HepG2 (cell line): ENCODE results near the gene CASP1. TPM values are rescaled to one million over a fixed set of nuclear protein-coding genes. Genes with fewer than 3 reads are reported as not detected.

Experiments
- ATAC-seq: fragments of 200-7000 bp; cut with Tn5 transposase; 3 replicates; pipeline ENCODE4 v1.9.1; 2020; ENCODE audit warnings: mild to moderate bottlenecking, moderate library complexity
- Bru-seq: library from RNA; stranded (reverse); fragments of 400-500 nt; gene quantifications from one replicate; lab custom pipeline; 2021; lab: Mats Ljungman, UMichigan
- BruChase-seq, 2 experiments: library from RNA; stranded (reverse); fragments of 400-500 nt; gene quantifications; one replicate each; lab custom pipeline; 2021; lab: Mats Ljungman, UMichigan
- BruUV-seq: library from RNA; stranded (reverse); fragments of 400-500 nt; replicated peaks from 2 replicates; lab custom pipeline; 2021; lab: Mats Ljungman, UMichigan
- CTCF ChIA-PET: fragments of 300-600 bp; formaldehyde crosslinking; extraction: SDS; loops from one replicate; lab custom pipeline; 2021; ENCODE audit warnings: low total read pairs, inconsistent platforms, low intra/inter-chr PET ratio; lab: Yijun Ruan, JAX
- POLR2A ChIA-PET: fragments of 350-600 bp; sonication (Branson Sonifier 250); formaldehyde crosslinking; loops from one replicate; lab custom pipeline; 2020; ENCODE audit warnings: antibody characterized with exemption, inconsistent platforms; lab: Yijun Ruan, JAX
- DNase-seq: peaks from one replicate; pipeline ENCODE4 v3.0.0-alpha.2; 2015; ENCODE audit warnings: low spot score
- FAIRE-seq: peaks from 3 replicates; lab custom pipeline; 2011; peaks lifted over from hg19 to GRCh38; lab: Jason Lieb, UNC
- H2AFZ ChIP-seq: one replicate; pipeline ENCODE4 v1.6.1; 2011; ENCODE audit warnings: low read length, inconsistent platforms
- H3K27ac ChIP-seq: fragments of 300-600 bp; 3 replicates; pipeline ENCODE4 v1.8.0; 2011; ENCODE audit warnings: mixed run types, mild to moderate bottlenecking, mixed read lengths, low read length, inconsistent platforms; ENCODE audit not compliant: insufficient read depth; ENCODE audit errors: extremely low read length
- H3K27me3 ChIP-seq, 2 experiments: fragments of 200-600 bp in 1 of 2; 2 replicates in 1 of 2; 3 replicates in 1 of 2; pipeline versions ENCODE4 v1.6.0 to v1.8.0; 2011; ENCODE audit warnings: low read length in 2 of 2, mild to moderate bottlenecking in 2 of 2, moderate library complexity in 2 of 2, inconsistent platforms in 1 of 2; ENCODE audit not compliant: insufficient read depth in 2 of 2, control insufficient read depth in 1 of 2
- H3K36me3 ChIP-seq, 2 experiments: fragments of 200-600 bp in 1 of 2; replicated peaks in 1 of 2; 2 replicates in 1 of 2; 3 replicates in 1 of 2; pipeline versions ENCODE4 v1.5.1 to v1.8.0; 2011; ENCODE audit warnings: low read length in 2 of 2, inconsistent platforms in 1 of 2; ENCODE audit not compliant: insufficient read depth in 2 of 2, control insufficient read depth in 1 of 2
- H3K4me1 ChIP-seq: 2 replicates; pipeline ENCODE4 v1.5.1; 2012; ENCODE audit warnings: low read length, inconsistent platforms; ENCODE audit not compliant: insufficient read depth
- H3K4me2 ChIP-seq: 2 replicates; pipeline ENCODE4 v1.6.0; 2011; ENCODE audit warnings: low read depth, low read length, inconsistent platforms
- H3K4me3 ChIP-seq, 3 experiments: fragments of 200-600 bp in 1 of 3; sonication (generic), shearing (Covaris generic) in 1 of 3; replicated peaks in 1 of 3; 2 replicates each; pipeline ENCODE4 v1.5.1; 2011 to 2016; ENCODE audit warnings: low read length in 3 of 3, inconsistent platforms in 2 of 3, low read depth in 2 of 3, mild to moderate bottlenecking in 2 of 3, control low read depth in 1 of 3, mixed read lengths in 1 of 3; ENCODE audit not compliant: insufficient read depth in 1 of 3
- H3K79me2 ChIP-seq: one replicate; pipeline ENCODE4 v1.6.1; 2011; ENCODE audit warnings: low read length, inconsistent platforms; ENCODE audit not compliant: insufficient read depth
- H3K9ac ChIP-seq: 2 replicates; pipeline ENCODE4 v1.6.0; 2011; ENCODE audit warnings: mild to moderate bottlenecking, low read depth, low read length, inconsistent platforms; ENCODE audit not compliant: insufficient read depth
- H3K9me3 ChIP-seq: 2 replicates; pipeline ENCODE4 v1.5.1; 2012; ENCODE audit warnings: mild to moderate bottlenecking, low read length
- H4K20me1 ChIP-seq: 2 replicates; pipeline ENCODE4 v1.6.0; 2011; ENCODE audit warnings: inconsistent platforms, mild to moderate bottlenecking, low read length, moderate library complexity; ENCODE audit not compliant: insufficient read depth
- EHMT2 ChIP-seq: fragments of 200-600 bp; sonication (generic); IDR thresholded peaks from 2 replicates; pipeline ENCODE4 v1.7.0; 2017; ENCODE audit warnings: antibody characterized with exemption, low read depth, low read length, borderline replicate concordance
- EP300 ChIP-seq, 3 experiments: sonication (generic) in 1 of 3; formaldehyde crosslinking in 1 of 3; IDR thresholded peaks; 2 replicates each; pipeline versions ENCODE4 v1.5.1 to v1.6.1; 2011 to 2020; ENCODE audit warnings: low read depth in 2 of 3, low read length in 2 of 3, borderline replicate concordance in 1 of 3, improper control_type of control experiment in 1 of 3, mild to moderate bottlenecking in 1 of 3, missing genetic modification reagents in 1 of 3, moderate library complexity in 1 of 3
- MBD4 ChIP-seq: IDR thresholded peaks from 2 replicates; pipeline ENCODE4 v1.6.1; 2012; ENCODE audit warnings: low read length, inconsistent platforms, borderline replicate concordance
- MNT ChIP-seq: fragments of 450-650 bp; IDR thresholded peaks from 2 replicates; pipeline ENCODE4 v1.6.1; 2016
- MXI1 ChIP-seq: IDR thresholded peaks from 3 replicates; pipeline ENCODE4 v1.6.1; 2012; ENCODE audit warnings: low read depth, low read length, inconsistent platforms, borderline replicate concordance
- SALL2 ChIP-seq: sonication (generic); formaldehyde crosslinking; IDR thresholded peaks from 2 replicates; pipeline ENCODE4 v1.8.1; 2023; ENCODE audit warnings: mild to moderate bottlenecking, missing genetic modification reagents, inconsistent platforms
- SP4 ChIP-seq: sonication (generic); formaldehyde crosslinking; IDR thresholded peaks from 2 replicates; pipeline ENCODE4 v1.8.1; 2023; ENCODE audit warnings: mild to moderate bottlenecking, missing genetic modification reagents
- TARDBP ChIP-seq: sonication (generic); formaldehyde crosslinking; IDR thresholded peaks from 2 replicates; pipeline ENCODE4 v1.8.0; 2022; ENCODE audit warnings: mild to moderate bottlenecking, missing genetic modification reagents
- TBX3 ChIP-seq: fragments of 450-650 bp; IDR thresholded peaks from 2 replicates; pipeline ENCODE4 v1.6.1; 2017; ENCODE audit warnings: antibody characterized with exemption, mild to moderate bottlenecking, inconsistent platforms, borderline replicate concordance
- THYN1 ChIP-seq: sonication (generic); formaldehyde crosslinking; IDR thresholded peaks from 2 replicates; pipeline ENCODE4 v1.8.1; 2023; ENCODE audit warnings: low read depth, mild to moderate bottlenecking, moderate library complexity, missing genetic modification reagents, borderline replicate concordance
- ZEB1 ChIP-seq: IDR thresholded peaks from 2 replicates; pipeline ENCODE4 v1.6.1; 2012; ENCODE audit warnings: mild to moderate bottlenecking, low read depth, inconsistent platforms; ENCODE audit not compliant: insufficient replicate concordance
- ZNF547 ChIP-seq: sonication (generic); formaldehyde crosslinking; IDR thresholded peaks from 2 replicates; pipeline ENCODE4 v1.5.1; 2020; ENCODE audit warnings: mild to moderate bottlenecking, missing genetic modification reagents
- ZNF598 ChIP-seq: sonication (generic); formaldehyde crosslinking; IDR thresholded peaks from 2 replicates; pipeline ENCODE4 v1.5.1; 2020; ENCODE audit warnings: mild to moderate bottlenecking, missing genetic modification reagents, borderline replicate concordance
- WGBS: methylation state at CpG from one replicate; pipeline ENCODE4 v1.1.6; 2017; ENCODE audit warnings: low lambda C conversion rate; 5-methylcytosine and 5-hydroxymethylcytosine counted together
- in situ Hi-C: cut with HindIII; loops from 2 replicates; pipeline ENCODE4 v1.10.0; 2017; ENCODE audit warnings: low pct_unique_long_range_greater_than_20kb; ENCODE audit not compliant: extremely low pct_ligation_motif_present
- intact Hi-C: fragments of 100-400 bp; cut with micrococcal nuclease; formaldehyde crosslinking; loops from one replicate; pipeline ENCODE4 v1.10.0; 2022; ENCODE audit not compliant: unreplicated experiment
- long read RNA-seq, 2 experiments: library from RNA in 1 of 2; library from polyadenylated mRNA in 1 of 2; stranded (forward) in 1 of 2; unstranded in 1 of 2; transcript quantifications; one replicate each; pipeline ENCODE4 v2.0.0, GENCODE V29; 2019 to 2022
- polyA minus RNA-seq, 3 experiments: library from RNA; depleted of rRNA, polyadenylated mRNA; stranded (reverse); fragments of >200 nt; gene quantifications; 2 replicates each; pipeline ENCODE4 v1.2.3, GENCODE V29; 2011; ENCODE audit warnings: low replicate concordance in 1 of 3
- polyA plus RNA-seq, 8 experiments: library from polyadenylated mRNA; depleted of rRNA in 3 of 8; stranded (reverse) in 7 of 8; unstranded in 1 of 8; fragments of >200 nt; fragmentation: Illumina TruSeq in 4 of 8; extraction: Trizol in 4 of 8; gene quantifications; 2 replicates each; pipeline versions ENCODE4 v1.2.1 to v1.2.3, GENCODE V29; 2011 to 2016; ENCODE audit warnings: low read depth in 4 of 8, missing spikeins in 1 of 8, mixed read lengths in 1 of 8; ENCODE audit not compliant: insufficient read depth in 1 of 8
- total RNA-seq, 5 experiments: library from RNA; depleted of rRNA; stranded (reverse); fragments of >200 nt; fragmentation: Illumina TruSeq; extraction: Trizol; gene quantifications; 2 replicates each; pipeline ENCODE4 v1.2.3, GENCODE V29; 2016; ENCODE audit warnings: low read depth in 1 of 5
- TF ChIP-seq, protein P1 (sequence below): sonication (generic); formaldehyde crosslinking; IDR thresholded peaks from 2 replicates; pipeline ENCODE4 v1.8.0; 2022; ENCODE audit warnings: missing genetic modification reagents, mild to moderate bottlenecking, moderate library complexity, borderline replicate concordance

The CASP1 gene
- 5.2 and 6.6 TPM in 2 replicates for total RNA-seq (2016; rRNA removed; fragmentation: Illumina TruSeq; extraction: Trizol)
- total RNA-seq (2016; cell fraction: cytosol; rRNA removed; fragmentation: Illumina TruSeq; extraction: Trizol; ENCODE audit: low read depth) = 0.91 and 1.4 TPM in 2 replicates
- total RNA-seq (2016; cell fraction: insoluble cytoplasmic fraction; rRNA removed; fragmentation: Illumina TruSeq; extraction: Trizol) = 4.9 and 5.6 TPM in 2 replicates
- total RNA-seq (2016; cell fraction: membrane; rRNA removed; fragmentation: Illumina TruSeq; extraction: Trizol) = 2.1 and 2.2 TPM in 2 replicates
- 4.4 and 4.9 TPM in 2 replicates for total RNA-seq (2016; cell fraction: nucleus; rRNA removed; fragmentation: Illumina TruSeq; extraction: Trizol)
- polyA plus RNA-seq (2011; rRNA removed) = 0.34 and 0.85 TPM in 2 replicates
- polyA plus RNA-seq (2011; cell fraction: cytosol; rRNA removed) = 0.20 and 0.54 TPM in 2 replicates
- polyA plus RNA-seq (2011; cell fraction: nucleus; rRNA removed) = 0.63 and 1.1 TPM in 2 replicates
- polyA plus RNA-seq (2012) = 0.98 and 1.3 TPM in 2 replicates
- polyA plus RNA-seq (2016; cell fraction: cytosol; fragmentation: Illumina TruSeq; extraction: Trizol; ENCODE audit: low read depth) = 1.5 and 1.8 TPM in 2 replicates
- polyA plus RNA-seq (2016; cell fraction: insoluble cytoplasmic fraction; fragmentation: Illumina TruSeq; extraction: Trizol; ENCODE audit: low read depth) = 5.5 and 7.9 TPM in 2 replicates
- polyA plus RNA-seq (2016; cell fraction: membrane; fragmentation: Illumina TruSeq; extraction: Trizol; ENCODE audit: low read depth) = 1.1 and 2.0 TPM in 2 replicates
- 2.8 and 3.3 TPM in 2 replicates for polyA plus RNA-seq (2016; cell fraction: nucleus; fragmentation: Illumina TruSeq; extraction: Trizol; ENCODE audit: insufficient read depth, low read depth)
- polyA minus RNA-seq (2011; rRNA and poly(A)+ RNA removed; ENCODE audit: low replicate concordance) = 10.0 TPM in 1 of 2 replicates, not detected in the other
- 0.99 TPM in 1 of 2 replicates, not detected in the other for polyA minus RNA-seq (2011; cell fraction: cytosol; rRNA and poly(A)+ RNA removed)
- polyA minus RNA-seq (2011; cell fraction: nucleus; rRNA and poly(A)+ RNA removed) = 0.90 and 2.1 TPM in 2 replicates
- percentile 36 among the genes with signal in this experiment for Bru-seq, nascent RNA
- percentile 36 among the genes with signal in this experiment for BruChase-seq, experiment 1, labeled RNA remaining after a 6-hour chase
- percentile 33 among the genes with signal in this experiment for BruChase-seq, experiment 2, labeled RNA remaining after a 2-hour chase
- long read RNA-seq, experiment 1, partial matches to known transcripts = 0 of 1 reads
- long read RNA-seq, experiment 1, other reads (novel, unspliced or antisense) = 1 of 1 reads
- long read RNA-seq, experiment 2 = 0 reads

DNA sequence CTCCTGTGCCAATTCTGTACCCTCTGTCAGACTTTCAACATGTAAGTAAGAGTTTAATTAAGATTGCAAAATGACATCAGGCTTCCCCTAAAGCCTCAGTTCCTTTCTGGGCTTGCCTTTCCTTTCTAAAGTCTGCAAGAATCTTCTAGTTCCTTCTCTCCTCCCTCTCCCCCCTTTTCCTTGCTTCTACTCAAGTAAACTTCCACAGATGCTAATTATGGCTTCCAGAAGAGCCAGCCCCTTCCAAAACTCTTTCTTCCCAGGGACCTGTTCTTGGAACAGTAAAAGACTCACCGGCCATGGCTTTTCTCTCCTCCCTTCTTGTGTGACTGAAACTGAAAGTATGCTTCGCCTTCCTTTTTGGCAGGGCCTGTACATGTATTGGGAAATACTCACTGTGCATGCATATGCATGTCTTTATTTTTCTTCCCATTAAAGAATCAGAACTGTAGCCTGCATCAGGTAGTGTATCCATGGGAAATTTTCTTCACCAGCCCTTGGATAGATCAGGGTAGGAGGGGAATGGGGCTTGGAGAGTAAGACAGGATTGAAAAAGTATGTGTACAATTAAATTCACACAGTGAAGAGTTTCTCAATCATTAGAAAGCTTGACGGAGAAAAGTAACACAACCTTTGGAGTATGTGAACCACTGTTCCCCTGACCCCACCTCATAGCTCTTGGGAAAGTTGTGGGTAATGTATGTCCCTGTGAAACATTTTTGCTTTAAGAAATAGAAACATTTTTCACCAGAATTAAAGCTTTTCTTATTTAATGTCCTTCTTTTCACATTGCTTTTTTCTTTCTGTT lies at the start of gene CASP1:
TSS of gene CASP1 (minus strand) at position 332 of the 808 bp plus-strand sequence. CDS start at position 301, 31 bp downstream.
- CTCF ChIA-PET = no interaction called here
- H2AFZ ChIP-seq = no peak within 1 kb of the TSS
- no peak within 1 kb of the TSS for H3K9ac ChIP-seq
- H4K20me1 ChIP-seq = no peaks in the 10 kb centered on the region
- no peaks in the 10 kb centered on the region for H3K27me3 ChIP-seq
- intact Hi-C loops = no loop called here
- BruUV-seq = no TSS peak
- in situ Hi-C loops = no loop called here
- H3K9me3 ChIP-seq = no peaks in the 10 kb centered on the region
- peaks cover 13% of the 10 kb centered on the region for H3K4me1 ChIP-seq
- H3K4me2 ChIP-seq = peak within 1 kb of the TSS; percentile 41
- no peaks in the 10 kb centered on the region for H3K79me2 ChIP-seq
- ATAC-seq (peak; percentile 50; the same call in 2 of the 3 replicates), DNase-seq (no peak), FAIRE-seq (peak; percentile 49)
- no peak within 1 kb of the TSS for H3K4me3 ChIP-seq
- POLR2A ChIA-PET = interaction anchor here (0.6 kb wide), 2 partner anchors 12 to 14 kb away, joined by 3 to 4 read pairs; no protein-coding TSS in a partner anchor
- WGBS = 18% methylated on average over 3 of the region's 3 CpGs
- no peaks in the 10 kb centered on the region for H3K36me3 ChIP-seq
- H3K27ac ChIP-seq = no peak within 1 kb of the TSS
- TF ChIP-seq MNT (no peak), ZEB1 (no peak), ZNF598 (no peak), EP300 (IDR thresholded peaks at IDR 0.05; ENCODE audit: low read depth in 2 of 2, low read length in 2 of 2) (no peak), EP300 (CRISPR knock-in tag; IDR thresholded peaks at IDR 0.05; ENCODE audit: borderline replicate concordance) (no peak), THYN1 (no peak), TBX3 (no peak), TARDBP (CRISPR knock-in tag) (no peak), EHMT2 (no peak), ZNF547 (CRISPR knock-in tag) (no peak), SP4 (CRISPR knock-in tag) (no peak), SALL2 (CRISPR knock-in tag) (no peak), MBD4 (no peak), MXI1 (no peak)
- TF ChIP-seq, protein P1, sequence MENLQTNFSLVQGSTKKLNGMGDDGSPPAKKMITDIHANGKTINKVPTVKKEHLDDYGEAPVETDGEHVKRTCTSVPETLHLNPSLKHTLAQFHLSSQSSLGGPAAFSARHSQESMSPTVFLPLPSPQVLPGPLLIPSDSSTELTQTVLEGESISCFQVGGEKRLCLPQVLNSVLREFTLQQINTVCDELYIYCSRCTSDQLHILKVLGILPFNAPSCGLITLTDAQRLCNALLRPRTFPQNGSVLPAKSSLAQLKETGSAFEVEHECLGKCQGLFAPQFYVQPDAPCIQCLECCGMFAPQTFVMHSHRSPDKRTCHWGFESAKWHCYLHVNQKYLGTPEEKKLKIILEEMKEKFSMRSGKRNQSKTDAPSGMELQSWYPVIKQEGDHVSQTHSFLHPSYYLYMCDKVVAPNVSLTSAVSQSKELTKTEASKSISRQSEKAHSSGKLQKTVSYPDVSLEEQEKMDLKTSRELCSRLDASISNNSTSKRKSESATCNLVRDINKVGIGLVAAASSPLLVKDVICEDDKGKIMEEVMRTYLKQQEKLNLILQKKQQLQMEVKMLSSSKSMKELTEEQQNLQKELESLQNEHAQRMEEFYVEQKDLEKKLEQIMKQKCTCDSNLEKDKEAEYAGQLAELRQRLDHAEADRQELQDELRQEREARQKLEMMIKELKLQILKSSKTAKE = no peak
